Activated CD8-positive, alpha-beta memory T cell treated with anti-CD3 and anti-CD28 coated beads for 48 hours (primary cell): ENCODE results near the gene NMUR2.

ENCODE experiments used
- DNase-seq, 3 experiments: peaks; one replicate each; pipeline ENCODE4 v3.0.0-alpha.2; 2020; ENCODE audit warnings: low read depth in 2 of 3, low spot score in 2 of 3

Gene NMUR2, protein sequence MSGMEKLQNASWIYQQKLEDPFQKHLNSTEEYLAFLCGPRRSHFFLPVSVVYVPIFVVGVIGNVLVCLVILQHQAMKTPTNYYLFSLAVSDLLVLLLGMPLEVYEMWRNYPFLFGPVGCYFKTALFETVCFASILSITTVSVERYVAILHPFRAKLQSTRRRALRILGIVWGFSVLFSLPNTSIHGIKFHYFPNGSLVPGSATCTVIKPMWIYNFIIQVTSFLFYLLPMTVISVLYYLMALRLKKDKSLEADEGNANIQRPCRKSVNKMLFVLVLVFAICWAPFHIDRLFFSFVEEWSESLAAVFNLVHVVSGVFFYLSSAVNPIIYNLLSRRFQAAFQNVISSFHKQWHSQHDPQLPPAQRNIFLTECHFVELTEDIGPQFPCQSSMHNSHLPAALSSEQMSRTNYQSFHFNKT

DNA sequence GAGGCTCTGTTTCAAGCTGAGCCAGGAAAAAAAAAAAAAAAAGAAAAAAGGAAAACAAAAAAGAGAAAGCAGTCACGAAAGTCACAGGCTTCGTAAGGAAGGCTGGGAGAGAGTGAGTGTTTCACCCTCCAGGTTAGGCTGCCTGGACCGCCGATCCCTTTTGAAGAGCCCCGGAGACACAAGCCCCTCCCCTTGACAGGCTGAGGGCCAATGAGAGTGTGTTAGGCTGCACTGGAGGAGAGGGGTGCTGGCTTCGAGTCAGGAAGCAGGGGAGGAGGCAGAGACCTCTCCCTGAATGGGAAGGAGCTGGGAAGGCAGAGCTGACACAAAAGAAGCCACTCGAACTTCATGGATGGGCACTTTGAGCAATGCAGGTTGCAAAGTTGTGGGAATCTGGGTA is at the start of gene NMUR2:
Gene NMUR2, minus strand, starts transcription at position 135 of the 400 bp plus-strand sequence. CDS start 166 bp downstream, outside the sequence.
- DNase-seq: no peak

DNA sequence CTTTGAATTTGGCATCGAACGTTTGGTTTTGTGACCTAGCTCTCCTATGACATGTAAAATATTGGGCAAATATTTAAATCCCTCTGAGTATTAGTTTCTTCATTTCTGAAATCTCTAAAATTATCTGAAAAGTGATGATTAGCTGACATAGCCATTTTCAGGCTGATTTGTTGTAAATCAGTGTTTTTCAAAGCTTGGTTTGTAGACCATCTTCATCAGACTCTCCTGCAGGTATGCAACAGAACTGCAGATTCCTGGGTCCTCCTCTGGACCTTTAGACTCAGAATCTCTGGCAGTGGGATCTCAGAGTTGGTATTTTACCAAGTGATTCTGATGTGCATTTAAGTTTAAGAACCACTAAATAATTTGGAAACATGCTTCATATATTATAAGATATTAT is 38.9 kb upstream of the NMUR2 start:
- DNase-seq: no peak

DNA sequence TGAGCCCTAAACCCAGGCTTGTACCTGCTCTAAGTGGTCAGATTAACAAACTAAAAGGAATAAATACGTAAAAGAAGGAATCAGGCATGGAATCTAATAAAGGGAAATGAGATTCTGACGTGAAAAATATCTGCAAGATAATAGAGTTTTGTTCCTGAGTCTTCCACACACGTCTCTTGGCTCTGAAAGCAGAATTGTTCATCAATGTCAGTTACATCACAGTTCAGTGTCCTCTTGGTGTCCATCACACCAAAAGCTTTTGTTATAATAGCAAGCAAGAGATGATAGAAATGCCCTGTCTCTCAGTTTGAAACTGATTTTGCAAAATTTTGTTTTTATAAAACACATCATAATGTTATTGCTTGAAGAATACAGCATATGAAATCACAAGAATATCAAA is 34.7 kb upstream of the NMUR2 start:
- no peak for DNase-seq

DNA sequence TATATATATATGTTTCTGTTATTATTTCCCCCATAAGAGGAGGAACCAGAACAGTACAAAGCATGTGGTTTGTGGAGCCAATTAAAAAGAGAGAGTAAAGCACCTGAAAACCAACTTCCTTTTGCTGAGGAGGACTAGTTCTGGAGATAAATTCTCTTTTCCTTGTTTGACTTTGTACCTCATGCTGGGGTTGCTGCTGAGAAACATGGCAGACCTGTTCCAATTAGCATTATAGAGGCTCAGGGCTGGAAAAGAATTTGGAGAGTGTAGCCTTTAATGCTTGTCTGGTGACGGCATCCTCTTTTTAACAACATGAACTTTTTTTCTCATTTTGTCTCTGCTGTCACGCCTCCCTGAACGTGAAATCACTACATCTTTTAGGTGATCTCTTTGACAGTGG is 32.8 kb upstream of the NMUR2 start:
- no peak for DNase-seq

DNA sequence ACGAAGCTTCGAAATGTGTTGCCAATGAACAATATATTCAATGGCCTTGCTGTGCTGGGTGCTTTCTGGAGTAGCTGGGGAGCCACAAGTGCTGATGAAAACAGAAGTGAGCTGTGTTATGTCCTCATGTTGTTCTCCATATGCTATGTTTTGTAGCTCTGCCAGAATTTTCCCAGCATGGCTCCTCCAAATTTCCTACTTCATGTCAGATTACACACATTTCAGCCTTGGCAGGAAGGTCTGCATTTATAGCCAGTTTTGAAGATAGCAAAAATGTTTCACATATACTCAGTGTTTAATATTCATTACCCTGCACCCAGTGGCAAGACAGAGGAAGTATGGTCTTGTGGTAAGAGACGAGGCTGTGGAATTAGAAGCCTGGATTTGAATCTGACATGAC is 22.6 kb upstream of the NMUR2 start:
- no peak for DNase-seq

DNA sequence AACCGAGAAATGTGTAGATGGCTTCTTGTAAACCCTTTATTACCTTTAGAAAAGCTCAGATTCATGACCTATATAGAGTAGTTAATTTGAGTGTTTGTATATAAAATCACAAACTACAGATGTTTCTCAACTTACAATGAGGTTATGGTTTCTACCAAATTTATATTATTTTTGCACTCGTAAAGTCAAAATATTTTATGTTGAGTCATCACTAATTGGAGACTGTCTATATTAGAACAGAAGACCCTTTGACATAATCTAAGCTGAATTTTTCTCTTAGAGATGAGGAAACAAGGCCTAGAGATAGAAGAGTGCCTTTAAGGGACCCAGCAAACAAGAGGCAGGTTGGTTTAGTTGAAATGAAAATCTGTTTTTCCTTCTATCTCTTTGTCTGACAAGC is 20.0 kb upstream of the NMUR2 start:
- no peak for DNase-seq

DNA sequence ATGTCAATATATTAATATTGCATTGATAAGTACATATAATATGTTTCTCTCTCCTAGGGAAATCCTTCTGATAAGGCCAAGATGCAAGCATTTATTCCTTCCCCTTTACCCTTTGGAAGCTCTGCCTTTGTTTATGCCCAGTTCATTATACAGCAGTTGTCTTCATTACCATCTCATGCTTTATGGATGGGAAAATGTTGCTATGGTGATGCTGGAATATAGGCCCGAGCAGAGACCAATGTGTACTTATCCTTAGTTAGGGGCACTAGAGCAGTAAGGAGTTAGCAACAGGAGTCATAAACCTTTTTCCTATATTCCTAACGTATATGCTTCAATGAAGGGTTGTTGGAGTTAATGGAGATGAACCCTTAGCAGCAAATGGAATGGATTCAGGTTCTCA is 19.4 kb upstream of the NMUR2 start:
- DNase-seq: no peak

DNA sequence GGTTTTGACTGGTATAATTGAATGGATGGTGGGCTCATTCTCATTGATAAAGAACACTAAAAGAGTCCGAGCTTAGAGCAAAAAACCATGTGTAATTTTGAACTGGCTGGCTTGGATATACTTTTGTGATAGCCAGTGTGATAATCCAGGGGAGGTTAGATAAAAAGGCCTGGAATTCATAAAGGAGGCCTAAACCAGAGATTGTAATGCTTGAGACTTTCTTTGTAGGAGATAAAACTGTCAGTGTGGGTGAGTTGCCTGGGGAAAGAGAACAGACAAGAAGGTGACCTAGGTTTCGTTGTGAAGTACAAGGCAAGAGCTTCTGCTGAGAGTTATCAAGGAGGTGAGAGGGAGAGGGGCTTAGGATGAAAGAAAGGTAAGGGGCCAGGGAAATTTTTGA is 17.0 kb upstream of the NMUR2 start:
- no peak for DNase-seq

DNA sequence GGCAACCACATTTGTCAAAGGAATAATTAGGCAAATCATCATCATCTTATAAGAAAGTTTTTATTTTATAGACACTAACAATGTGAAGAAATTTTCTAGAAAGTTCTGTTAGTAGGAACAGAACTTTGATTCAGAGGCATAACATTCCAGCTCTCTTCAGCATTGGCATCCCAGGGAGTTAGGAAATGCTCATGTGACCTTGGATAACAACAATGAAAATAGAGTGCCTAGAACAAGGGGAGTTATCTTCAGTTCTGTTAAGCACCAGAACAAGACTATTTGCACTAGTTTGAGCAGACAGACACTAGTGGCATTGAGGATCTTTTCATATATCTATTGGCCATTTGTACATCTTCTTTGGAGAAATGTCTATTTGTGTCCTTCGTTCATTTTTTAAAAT is 7.0 kb upstream of the NMUR2 start:
- DNase-seq: no peak

DNA sequence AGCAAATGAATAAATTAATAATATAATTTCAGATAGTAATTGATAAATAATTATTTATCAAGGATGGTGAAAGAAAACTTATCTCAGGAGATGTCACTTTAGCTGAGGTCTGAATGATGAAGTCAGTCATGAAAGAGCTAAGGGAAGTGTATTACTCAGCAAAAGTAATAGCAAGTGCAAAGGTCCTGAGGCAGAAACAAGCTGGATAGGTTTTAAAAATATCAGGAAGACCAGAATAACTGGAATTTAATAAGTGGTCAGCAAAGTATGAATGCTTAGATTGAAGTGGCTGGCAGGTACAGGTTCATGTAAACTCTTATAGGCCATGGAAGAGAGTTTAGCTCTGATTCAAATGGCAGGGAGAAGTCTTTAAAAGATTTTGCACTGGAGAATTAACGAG is 1.0 kb upstream of the NMUR2 start:
- DNase-seq: no peak

DNA sequence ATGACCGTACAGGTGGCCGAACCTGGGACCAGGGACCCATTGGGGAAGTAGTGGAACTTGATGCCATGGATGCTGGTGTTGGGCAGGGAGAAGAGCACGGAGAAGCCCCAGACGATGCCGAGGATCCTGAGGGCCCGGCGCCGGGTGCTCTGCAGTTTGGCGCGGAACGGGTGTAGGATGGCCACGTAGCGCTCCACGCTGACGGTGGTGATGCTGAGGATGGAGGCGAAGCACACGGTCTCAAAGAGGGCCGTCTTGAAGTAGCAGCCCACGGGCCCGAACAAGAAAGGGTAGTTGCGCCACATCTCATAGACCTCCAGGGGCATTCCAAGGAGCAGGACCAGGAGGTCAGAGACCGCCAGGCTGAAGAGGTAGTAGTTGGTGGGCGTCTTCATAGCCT is 585 bp downstream of the NMUR2 start:
- DNase-seq: no peak

DNA sequence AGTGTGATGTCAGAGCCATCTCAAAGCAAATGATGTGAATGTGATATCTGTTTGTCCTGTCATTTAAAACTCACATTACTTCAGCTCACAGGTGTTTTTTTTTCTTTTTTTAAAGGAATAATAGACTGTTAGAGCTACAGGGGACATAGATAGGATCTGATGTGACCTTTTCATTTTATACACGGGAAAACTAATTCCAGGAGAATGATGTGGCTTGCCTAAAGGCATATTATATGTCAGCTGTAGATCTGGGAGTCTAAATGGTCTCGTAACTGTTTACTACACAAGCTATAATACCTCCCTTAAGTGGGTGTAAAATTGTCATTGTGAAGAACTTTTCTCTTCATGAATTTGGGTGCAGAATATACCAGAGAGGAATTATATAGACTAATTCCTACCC is 2.0 kb downstream of the NMUR2 start:
- DNase-seq: no peak

DNA sequence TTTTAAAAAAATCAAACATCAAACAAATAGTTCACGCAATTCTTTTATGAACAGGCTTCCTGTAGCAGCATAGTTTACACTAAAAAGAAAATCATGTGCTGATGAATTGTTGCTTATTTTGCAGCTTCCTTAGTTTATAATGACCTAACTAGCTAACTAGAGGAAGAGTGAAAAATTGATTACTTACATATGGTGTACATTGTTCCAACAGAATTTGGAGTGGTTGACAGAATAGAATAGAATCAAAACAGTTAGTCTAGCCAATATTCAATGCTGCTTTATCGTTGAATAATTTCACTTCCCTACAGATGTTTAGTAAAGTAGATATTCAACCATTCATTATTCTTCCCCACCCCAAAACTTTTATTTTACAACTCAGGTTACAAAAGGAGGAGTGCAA is 4.2 kb downstream of the NMUR2 start:
- no peak for DNase-seq

DNA sequence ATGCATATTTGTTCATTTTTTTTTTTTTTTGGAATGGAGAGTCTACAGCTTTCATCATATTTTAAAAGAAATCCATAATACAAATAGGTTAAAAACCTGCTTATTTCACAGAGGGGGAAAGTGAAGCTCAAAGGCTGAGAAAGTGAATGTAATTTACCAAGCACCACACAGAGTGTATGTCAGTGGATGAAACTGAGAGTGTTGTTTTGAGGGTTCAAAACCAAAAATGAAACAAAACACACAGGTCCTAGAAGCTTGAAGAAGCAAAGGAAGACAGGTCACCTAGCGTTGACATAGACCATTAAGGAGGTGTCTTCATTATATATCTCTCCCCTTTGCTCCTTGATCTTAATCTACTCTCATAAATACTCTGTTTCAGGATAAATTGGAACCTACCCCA is 7.5 kb downstream of the NMUR2 start:
- no peak for DNase-seq

DNA sequence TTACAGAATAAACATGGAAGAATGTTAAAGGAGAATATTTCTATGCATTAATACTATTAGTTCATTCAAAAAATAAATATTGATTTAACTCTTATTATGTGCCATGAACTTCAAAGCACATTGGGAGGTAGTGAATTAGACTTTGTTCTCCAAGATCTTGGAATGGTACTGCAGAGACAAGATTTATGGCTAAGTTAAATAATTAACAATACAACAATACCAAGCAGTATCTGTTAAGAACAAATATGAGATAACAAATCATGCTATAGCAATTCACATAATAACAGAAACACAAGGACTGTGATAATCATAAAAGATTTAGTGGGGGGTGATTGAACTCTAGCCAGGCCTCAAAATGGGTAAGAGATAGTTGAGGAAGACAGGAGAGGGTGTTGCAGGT is 11.6 kb downstream of the NMUR2 start:
- no peak for DNase-seq

DNA sequence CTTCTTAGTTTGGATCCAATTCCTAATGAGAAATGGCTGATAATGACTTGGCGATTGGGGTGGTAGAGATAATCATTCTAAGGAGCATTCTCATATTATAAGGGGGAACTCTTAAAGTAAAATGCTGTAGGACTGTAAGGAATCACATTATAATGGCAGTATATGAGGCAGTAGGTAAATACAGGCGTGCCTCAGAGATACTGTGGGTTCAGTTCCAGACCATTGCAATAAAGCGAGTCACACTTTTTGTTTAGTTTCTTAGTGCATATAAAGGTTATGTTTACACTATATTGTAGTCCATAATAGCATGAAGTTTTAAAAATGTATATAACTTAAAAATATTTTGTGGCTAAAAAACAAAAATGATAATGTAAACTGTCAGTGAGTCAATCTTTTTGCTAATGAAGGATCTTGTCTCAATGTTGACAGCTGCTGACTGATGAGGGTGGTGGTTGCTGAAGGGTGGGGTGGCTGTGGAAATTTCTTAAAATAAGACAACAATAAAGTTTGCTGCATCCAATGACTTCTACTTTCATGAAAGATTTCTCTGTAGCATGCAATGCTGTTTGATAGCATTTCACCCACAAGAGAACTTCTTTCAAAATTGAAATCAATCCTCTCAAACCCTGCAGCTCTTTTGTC is 15.8 kb downstream of the NMUR2 start:
- no peak for DNase-seq

DNA sequence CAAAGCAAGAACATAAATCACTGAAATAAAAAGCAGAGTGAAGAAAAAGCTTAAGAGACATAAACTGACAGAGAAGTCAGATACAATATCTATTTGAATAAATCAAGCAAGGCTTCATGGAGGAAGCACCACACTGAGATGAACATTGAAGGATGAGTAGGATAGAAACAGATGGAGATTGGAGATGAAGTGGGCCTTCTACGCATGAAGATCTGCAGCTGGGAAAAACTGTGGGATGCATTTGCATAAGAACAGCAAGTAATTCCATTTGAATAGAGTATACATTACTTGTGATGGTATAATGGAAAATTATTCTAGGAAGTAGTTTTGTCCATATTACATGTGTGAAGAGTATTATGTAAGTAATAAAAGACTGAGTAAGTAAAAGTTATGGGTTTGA is 16.5 kb downstream of the NMUR2 start:
- no peak for DNase-seq

DNA sequence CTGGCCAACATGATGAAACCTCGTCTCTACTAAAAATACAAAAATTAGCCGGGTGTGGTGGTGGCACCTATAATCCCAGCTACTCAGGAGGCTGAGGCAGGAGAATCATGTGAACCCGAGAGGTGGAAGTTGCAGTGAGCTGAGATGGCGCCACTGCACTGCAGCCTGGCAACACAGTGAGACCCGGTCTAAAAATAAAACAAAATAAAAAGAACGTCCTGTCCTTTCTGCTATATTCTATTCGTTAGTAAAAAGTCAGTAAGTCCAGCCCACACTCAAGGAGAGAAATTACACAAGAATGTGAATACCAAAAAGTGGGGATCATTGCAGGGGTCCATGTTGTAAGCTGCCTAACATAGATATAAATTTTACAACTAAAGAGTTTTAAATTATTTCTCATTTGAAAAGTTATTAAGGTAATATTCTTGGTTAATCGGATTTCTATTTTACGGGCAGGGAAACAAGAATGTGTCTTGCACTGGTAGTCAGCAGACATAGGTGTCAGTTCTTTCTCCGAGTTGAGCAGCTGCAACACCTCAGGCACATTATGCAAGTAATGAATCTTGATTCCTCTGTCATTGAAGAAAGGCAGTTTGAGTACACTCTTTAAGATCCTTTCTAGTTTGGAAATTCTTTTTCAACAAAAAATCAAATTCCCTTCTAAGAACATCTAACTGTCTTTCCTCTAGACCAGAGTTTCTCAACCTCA is 24.5 kb downstream of the NMUR2 start:
- DNase-seq: no peak

DNA sequence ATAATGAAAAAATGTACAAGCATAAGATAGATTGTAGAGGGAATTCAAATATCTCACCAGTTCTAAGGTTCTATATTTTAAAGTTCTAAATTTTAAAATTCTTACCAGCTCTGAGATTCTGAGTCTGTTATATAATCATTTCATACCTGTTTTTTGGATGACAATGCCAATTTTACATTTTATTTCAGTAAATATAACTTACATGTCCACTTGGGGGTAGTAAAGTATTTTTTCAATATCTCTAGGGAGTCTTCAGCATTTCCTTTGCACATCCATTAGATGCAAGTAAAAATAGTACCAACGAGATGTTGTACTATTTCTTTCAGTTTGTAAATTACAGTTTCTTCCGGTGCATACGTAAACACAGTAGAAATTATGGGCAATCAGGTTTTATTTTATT is 25.7 kb downstream of the NMUR2 start:
- DNase-seq: no peak

DNA sequence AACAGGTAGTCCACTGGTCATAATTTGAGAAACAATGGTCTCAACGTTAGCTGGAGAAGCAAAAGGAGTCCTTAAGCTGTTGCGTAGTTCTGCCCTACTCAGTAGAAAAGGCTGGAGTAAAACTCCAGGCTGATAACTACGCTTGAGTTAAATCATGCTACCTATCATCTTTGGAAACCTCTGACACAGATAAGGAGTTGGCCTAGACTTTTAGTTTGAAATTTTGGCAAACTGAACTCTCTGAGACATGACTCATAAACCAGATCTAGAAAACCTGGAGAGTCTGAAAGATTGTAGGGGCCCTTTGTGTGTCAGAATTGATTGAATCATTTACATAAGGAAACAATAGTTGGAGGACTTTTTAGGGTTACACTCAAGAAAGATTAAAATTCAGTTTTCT is 26.3 kb downstream of the NMUR2 start:
- no peak for DNase-seq

DNA sequence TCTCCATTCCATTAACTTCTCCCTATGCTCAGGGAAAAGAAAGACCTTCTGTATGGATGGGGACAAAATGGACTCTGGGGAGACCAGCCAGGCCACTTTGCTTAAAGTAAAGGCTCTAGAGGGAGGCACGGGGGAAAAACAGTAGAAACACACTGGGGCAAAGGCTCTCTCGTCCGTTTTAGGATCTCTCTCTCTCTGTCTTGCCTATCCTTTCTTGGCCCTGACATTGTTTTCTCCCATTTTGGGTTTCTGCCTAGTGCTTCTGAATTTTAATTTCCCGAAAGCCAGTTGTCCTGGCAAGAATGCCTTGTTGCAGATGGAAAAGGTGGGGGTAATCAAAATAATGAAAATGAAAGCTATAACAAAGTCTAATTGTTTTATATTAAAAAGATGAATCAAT is 28.2 kb downstream of the NMUR2 start:
- DNase-seq: no peak

DNA sequence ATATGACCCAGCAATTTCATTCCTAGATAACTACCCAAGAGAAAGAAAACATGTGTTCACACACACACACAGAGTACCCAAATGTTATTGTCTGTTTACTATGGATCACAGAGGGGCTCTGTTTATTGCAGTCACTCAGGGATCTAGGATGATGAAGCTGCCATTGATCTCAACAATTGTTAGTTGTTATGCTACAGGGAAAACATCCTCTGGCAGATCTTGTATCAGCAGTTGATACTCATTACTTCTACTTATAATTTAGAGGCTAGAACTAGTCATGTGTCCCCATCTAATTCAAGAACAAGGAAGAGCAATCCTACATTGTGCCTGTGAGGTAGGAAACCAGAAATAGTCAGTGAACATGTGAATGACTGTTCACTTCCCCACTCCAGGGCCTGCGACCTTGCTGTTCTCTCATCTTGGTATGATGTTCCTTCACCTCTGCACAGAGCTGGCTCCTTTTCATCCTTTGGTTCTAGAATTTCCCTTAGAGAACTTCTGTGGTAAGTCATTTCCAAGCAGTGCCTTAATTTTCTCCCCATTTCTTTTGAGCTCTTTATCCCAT is 30.3 kb downstream of the NMUR2 start:
- no peak for DNase-seq
